GM21786 (cell line): ENCODE measurements around the gene TRPC3.
A peak's percentile ranks its signal among the peaks of the same experiment; 100 is the strongest.
"Not testable (repeated sequence)": the region's sequence is repeated elsewhere in the genome, so short reads cannot be mapped to it uniquely, and the experiment has no call there.

ENCODE experiments used
- ATAC-seq: cut with Tn5 transposase; IDR thresholded peaks from one replicate; pipeline ENCODE4 v1.9.1; 2021; ENCODE audit not compliant: unreplicated experiment

Gene TRPC3

DNA sequence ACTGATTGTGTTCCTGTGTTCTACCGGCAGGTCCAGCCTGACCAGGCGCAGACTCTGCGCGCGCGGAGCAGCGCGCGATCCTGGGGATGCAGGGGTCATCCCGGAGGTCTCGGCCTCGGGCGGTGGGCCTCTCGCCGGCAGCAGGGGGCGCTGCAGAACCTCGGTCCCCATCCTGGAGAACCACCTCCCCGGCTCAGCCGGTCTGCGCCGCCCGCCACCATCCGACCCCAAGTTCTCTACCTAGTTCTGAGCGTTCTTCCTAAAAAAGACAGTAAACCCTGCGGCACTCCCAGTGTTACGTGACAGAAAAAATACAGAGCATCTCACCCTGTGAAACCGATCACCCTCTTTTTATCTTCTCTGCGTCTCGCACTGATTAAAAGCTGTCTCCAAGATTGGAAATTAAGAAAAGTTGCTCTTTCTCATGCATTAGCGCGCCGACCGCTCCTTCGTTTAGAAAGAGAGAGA lies 1.6 kb downstream of the TRPC3 start:
- ATAC-seq, result peak; percentile 82

DNA sequence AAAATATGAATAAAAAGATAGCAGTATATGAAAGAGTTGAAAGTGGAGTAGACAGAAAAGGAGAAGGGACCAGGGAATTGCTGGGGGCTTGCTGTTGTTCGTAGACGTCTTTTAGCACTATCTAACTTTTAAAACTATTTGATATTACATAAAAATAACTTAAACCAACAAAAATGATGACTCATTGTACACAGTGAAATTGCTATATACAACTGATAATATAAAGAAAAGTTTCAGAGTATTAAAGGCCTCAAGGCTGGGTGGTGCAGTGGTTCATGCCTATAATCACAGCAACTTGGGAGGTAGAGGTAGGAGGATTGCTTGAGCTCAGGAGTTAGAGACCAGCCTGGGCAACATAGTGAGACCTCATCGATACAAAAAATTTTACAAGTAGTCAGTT lies 5.2 kb downstream of the TRPC3 start:
- ATAC-seq, result no peak

DNA sequence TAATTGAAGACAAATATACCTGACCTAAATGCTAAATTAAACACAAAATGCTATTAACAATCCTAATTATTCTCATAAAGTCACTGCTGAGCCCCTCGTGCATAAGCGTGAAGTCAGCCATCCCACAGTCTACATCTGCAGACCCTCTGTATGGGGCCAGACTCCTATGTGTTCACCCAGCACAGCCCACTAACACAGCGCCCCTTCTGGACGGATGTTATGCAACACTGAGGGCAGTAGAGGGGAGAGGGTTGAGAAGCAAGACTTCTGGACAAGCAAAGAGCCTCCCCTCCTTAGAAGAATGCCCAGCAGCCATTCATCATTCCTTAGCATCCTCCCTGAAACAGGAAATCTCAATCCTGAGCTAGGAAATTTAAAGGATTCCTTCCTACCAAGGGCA lies 7.9 kb downstream of the TRPC3 start:
- no peak for ATAC-seq

DNA sequence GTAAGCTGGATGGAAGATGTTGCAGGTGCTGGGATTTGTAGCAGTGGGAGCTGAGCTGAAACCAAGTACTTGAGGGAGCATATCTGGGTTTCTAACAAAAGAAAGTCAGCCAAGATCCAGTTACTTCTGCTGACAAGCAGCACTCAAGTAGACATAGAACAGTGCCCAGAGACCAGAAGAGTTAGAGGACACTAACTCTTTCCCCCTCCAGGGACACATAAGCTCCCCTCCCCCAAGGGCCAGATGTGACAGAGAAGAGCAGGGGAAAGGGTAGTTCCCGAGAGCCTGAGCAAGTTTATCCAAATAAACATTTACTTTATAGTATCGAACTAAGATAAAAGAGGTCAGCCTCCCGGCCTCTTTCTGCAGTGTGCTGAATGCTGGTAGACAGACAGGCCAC lies 12.2 kb downstream of the TRPC3 start:
- ATAC-seq, result no peak

DNA sequence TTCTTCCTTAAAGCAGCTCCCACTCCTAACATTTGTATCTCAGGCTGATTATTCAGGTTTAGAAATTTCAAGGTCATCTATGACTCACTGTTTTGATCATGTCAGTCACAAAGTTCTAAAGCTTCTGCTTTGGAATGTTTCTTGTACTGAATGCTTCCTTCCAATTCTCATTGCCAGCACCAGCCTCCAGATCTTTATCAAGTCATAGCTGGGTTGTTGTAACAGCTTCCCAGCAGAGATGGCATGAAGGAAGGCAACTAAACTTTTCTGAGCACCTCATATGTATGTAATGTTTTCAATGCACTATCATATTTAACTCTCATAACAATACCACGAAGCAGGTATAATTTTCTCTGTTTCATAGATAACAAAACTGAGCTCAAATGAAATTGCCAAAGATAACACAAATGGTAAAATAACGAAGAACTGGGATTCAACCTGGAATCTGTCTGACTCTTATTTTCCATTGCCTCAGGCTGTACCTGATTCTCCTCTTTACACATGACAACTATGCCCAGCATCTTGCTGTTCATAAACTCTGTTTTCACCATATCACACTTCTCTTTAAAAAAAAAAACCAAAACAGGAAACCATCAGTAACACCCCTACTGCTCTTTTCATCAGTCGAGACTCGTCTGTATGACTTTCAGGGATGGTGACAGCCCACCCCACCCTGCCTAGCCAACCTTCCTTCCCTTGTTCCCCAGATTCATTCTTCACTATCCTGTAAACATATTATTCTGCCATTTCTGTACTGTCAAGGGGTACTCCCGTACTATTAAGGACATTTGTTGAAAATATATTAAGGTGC lies 13.4 kb downstream of the TRPC3 start:
- ATAC-seq, result no peak

DNA sequence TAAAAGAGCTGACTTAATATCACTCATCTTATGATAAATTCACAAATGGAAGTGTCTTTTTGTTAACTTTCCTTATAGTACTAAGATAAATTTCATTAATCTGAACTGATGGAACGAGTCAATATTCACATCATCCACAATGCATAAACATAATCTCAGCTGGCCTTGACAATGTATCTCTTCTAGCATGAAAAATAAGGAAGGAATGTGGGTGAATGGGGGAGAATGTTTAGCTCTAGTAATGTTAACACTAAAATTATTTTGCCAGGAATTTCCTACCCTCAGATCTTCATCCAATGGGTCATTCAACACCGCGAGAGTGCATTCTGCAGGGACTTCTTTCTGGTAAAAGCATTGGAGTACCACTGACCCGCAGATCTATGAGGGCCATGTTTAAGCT lies 15.8 kb downstream of the TRPC3 start:
- ATAC-seq, result no peak

DNA sequence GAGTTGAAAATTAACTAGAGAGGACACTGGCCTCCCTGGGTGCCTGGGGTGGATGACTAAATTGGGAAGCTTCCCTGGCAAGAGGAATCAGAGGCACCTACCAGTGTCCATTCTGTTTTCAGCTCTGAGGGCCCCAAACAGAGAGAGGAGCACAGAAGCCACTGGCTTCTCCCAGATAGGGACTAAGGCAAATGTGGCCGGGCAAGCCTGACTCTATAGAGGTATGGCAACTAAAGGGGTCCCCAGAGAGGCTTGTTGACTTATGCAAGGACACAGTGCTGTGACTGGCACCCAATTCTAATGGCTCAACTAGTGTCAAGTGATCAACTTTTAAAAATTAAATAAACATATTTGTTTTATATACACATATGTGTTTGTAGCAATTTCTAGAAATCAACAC lies 17.2 kb downstream of the TRPC3 start:
- no peak for ATAC-seq

DNA sequence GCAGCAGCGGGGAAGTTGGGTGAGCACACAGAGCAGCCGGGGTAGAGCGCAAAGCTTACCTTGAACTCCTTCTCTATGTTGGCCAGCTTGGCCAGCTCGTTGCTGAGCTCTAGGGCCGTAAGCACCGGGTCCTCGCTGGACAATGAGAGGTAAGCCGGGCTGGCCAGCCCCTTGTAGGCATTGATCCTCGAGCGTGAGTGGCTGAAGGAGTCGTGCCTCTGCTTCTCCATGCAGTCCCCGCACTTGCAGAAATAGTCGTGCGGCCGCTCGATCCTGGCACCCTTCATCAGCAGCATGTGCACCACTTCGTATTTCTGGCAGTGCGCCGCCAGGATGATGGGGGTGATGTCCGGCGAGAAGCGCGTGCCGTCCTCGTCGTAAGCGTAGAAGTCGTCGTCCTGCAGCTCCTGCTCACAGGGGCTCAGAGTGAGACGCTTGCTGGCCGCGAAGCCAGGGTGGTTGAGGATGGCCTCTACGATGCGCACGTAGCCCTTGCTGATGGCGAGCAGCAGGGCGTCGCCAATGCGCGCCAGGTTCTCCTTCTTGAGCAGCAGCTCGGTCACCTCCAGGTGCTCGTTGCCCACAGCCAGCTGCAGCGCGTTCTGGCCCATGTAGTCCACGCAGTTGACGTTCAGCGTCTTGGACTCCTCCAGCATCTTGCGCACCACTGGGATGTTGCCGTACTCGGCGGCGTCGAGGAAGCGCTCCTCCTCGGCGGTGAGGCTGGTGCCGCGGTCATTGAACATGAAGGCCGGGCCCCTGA lies 19.5 kb downstream of the TRPC3 start:
- ATAC-seq, result no peak

DNA sequence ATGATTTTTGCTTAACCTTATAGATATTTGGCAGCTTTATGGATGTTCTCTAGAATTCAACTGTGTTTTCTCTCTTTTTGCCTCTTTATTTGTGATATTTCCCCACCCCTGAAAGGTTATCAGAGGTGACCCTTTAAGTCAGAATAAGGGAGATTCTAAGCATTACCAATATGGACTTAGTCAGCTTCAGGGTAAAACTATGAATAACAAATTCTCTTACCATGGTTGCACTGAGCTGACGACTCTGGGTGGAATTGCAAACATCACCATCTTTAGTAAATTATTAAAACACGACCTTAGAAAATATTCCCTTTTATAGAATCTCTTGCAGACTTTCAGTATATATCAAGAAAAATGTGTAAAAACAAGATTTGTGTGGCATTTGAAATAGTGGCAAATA lies 21.6 kb downstream of the TRPC3 start:
- ATAC-seq, result no peak

DNA sequence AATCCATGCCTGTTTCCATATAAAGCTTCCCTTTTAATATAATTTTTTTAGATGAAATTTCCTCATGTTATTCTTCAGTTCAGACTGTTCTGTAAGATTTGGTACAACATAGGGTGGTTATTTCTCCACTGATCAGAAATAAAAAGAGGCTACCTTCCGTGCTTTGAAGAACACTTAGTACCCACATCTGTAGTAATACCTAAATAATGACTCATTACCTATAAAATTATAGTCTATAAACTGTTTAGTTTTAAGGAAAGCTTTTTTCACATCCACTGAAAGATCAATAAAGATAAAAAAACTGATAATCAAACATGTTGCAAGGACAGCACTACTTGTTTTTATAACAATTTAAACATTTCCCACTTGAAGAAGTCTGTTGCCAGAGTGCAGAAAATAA lies 23.9 kb downstream of the TRPC3 start:
- ATAC-seq, result no peak

DNA sequence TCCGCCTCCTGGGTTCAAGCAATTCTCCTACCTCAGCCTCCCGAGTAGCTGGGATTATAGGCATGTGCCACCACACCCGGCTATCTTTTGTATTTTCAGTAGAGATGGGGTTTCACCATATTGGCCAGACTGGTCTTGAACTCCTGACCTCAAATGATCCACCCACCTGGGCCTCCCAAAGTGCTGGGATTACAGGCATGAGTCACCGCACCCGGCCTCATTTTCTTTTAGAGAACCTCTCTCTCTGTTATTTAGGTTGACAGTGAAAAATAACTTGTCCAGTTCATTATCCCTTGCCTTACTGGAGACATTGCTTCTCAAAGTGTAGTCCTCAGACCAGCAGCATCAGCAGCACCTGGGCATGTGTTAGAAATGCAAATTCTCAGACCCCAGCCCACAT lies 25.4 kb downstream of the TRPC3 start:
- ATAC-seq, result not testable (repeated sequence)

DNA sequence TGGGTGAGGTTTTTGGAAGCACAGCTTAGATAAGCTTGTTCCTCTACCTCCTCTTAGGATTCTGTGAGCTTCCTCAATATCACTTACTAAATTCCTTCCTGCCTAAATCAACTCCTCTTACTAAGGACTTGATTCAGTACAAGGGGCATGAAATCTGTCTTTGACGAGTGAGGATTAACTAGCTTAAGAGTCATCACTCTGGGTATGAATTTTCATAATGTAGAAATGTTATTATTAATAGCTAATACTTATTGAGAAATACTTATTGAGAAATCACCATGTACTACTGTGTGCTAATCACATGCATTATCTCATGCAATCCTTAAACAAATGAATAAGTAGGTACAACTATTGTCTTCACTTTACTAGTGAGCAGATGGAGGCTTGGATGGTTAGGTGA lies 28.6 kb downstream of the TRPC3 start:
- ATAC-seq, result no peak

DNA sequence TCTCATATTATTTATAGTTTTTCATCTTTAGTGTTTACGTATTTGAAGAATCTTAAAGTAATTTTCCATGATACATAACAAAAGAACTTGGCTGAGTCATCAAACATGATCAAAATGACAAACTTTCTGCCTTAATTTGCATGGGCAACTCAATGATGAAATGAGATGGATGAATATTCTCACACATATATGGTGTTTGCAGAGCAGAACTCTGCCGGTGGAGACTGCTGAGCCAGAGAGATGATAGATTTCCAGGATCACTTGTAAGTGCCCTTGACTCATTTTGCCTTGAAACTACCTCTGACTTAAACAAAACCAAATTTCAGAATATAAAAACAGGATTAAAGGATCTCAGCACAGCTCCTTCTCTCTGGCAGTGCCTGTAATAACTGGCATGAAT lies 38.2 kb downstream of the TRPC3 start:
- ATAC-seq, result no peak

DNA sequence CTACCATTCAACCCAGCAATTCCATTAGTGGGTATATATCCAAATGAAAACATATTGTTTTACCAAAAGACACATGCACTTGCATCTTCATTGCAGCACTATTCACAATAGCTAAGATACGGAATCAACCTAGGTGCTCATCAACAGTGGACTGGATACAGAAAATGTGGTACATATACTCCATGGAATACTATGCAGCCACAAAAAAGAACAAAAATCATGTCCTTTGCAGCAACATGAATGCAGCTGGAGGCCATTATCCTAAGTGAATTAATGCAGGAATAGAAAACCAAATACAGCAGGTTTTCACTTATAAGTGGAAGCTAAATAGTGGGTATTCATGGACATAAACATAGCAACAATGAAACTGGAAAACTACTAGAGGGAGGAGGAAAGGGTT lies 43.5 kb downstream of the TRPC3 start:
- no peak for ATAC-seq

DNA sequence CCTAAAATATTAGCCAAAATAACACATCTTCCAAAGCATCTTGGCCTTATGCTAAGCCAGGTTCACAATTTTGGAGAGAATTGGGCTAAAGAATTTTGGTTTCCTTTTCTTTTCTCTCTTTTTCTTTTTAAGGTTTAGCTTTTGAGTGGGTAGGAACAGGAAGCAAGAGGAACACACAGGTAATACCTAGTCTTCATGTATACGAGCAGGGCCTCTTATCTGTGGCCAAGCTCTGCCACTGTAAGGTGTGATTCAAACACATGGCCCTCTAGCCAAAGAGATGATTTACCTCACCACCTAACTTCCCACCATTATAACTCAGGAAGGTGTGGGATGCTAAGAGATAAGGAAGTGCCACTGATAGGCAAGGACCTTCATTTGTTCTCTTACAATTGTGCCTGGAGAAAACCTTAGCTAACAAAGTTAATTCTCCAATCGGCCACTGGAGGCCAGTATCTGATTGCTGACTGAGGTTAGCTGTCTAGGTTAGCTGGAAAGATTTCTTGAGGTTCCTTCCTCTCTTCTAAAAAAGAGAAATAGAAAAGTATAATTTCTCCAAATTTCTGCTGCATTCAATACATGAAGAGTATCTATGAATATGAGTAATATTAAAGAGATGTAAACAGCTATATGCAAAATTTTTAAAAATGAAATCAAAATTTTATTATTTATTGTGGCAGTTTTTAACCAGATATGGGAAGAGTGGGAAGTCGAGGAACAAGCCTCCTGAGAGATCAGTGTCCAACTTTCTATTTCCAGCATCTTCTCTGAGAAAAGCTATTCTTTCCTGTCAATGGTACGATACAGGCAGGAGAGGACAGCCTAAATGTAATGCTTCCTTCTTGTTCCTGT lies 51.5 kb downstream of the TRPC3 start:
- ATAC-seq, result peak; percentile 91

DNA sequence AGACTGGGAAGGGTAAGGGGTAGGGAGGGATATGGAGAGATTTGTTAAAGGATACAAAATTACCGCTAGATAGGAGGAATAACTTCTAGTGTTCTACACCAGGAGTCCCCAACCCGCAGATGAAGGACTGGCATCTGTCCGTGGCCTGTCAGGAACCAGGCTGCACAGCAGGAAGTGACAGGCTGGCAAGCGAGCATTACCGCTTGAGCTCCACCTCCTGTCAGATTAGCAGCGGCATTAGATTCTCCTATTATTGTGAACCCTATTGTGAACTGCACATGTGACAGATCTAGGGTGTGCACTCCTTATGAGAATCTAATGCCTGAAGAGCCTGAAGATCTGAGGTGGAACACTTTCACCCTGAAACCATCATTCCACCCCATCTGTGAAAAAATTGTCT lies 53.7 kb downstream of the TRPC3 start:
- ATAC-seq, result no peak

DNA sequence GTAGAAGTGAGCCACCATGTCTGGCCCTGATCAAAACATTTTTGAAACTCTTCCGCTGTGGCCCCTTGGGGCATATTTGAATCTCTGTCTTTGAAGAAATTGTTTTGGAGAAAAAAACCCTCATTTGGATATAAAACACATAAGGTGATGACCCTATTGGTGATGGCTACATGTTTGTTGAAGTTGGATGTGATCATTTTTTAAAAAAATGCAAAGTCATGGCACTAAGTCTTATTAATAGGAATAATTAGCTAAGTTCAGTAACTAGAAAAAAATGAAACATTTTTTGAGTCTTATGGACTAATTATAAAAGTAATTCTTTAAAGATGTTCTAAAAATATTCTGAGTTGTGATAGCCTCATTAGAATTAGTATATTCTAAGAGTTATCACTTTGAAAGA lies 63.7 kb downstream of the TRPC3 start:
- ATAC-seq, result no peak

DNA sequence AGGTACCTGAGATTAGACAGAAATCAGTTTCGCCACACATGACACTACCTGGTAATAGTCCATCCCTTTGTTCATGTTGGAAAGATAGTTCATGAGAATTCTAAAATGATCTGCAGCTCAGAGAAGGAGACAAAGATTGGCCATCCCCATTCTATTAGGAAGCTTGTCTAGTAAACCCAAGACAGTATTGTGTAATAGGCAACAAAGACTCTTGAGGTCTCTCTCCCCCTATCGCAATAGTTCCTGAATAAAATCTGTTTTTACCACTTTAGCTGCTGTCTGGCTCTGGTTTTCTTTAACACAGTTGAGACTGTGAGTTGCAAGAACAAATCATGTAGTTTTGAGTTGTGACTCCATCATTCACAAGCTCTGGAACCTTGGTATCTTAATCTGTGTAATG lies 66.7 kb downstream of the TRPC3 start:
- no peak for ATAC-seq

DNA sequence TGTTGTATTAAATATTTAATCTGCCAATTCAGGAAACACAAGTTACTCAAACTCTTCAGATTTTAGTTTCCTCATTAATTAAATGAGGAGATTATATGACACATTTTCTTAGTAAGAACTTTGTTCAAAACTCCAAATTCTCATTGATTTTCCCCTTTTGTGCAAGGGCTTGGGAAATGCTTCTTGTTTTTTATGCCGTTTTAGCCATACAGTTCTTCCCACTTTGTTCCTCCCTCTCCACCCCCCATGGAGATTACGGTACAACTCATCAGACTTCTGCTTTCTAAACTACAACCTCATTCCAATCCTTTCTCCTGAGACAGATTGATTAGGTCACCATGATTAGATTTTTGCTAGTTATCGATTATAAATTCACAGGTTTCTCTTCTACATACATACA lies 70.7 kb downstream of the TRPC3 start:
- ATAC-seq, result no peak

DNA sequence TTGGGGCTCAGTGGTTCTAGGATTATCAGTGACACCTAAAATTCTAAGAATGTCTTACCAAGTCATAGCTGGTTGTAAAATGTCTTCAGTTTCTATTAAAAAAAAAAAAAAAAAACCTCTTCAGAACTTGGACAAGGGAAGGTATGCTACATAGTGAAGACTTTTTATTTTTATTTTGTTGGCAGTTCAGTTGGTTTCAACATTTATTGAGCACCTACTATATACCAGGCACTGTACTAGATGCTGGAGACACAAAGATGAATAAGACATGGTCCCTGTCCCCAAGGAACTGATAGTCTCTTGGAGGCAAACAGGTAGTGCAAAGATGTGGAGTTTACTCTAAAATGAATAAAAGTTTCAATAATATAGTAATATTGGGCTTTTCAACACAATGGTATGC lies 72.7 kb downstream of the TRPC3 start:
- ATAC-seq, result no peak

DNA sequence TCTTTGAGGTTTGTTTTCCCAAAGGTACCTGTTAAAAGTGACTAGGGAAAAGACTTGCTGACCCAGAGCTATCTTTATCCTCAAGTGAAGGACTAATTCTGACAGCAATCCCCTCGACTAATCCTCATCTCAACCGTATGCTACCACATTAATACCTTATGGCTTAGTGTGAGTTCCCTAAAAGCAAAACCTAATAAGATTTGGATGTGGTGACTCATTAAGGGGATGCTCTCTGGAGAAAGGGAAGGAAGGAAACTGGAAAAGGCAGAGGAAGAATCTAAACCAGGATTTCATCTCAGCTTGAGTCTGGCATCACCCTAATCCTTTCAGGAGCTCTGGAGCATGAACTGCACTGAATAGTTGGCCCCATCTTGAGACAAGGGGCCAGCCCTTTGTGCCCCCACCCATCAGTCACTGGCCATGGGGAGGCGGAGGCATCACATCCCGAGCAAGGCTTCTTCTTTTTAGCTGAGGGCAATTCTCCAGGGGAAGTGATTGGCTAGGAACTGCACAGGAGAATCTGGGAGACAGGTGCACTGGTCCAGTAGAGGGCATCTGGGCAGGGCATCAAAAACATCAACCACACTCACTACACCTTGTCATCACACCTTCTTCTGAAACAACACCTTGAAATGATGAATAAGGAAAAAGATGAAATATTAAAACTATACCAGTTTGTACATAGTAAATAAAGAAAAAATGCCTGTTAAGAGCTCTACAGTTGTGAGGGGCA lies 74.7 kb downstream of the TRPC3 start:
- no peak for ATAC-seq
